HAP-1 (cell line): ENCODE results near the gene MAP2K1.
"Not testable (repeated sequence)": the region's sequence is repeated elsewhere in the genome, so short reads cannot be mapped to it uniquely, and the experiment has no call there.

Experiments
- DNase-seq, 2 experiments: peaks; one replicate each; pipeline ENCODE4 v3.0.0-alpha.2; 2016 to 2020; ENCODE audit warnings: low spot score in 2 of 2
- H3K27me3 ChIP-seq: fragments of 250-450 bp; sonication (Bioruptor Pico); 2 replicates; pipeline ENCODE4 v1.5.1; 2020; ENCODE audit warnings: low read depth, mild to moderate bottlenecking, moderate library complexity
- H3K36me3 ChIP-seq: fragments of 250-450 bp; sonication (Bioruptor Pico); replicated peaks from 2 replicates; pipeline ENCODE4 v1.5.1; 2020; ENCODE audit warnings: mild to moderate bottlenecking
- H3K4me1 ChIP-seq: fragments of 250-450 bp; sonication (Bioruptor Pico); 2 replicates; pipeline ENCODE4 v1.5.1; 2020; ENCODE audit warnings: mild to moderate bottlenecking
- H3K4me3 ChIP-seq: fragments of 250-450 bp; sonication (Bioruptor Pico); 2 replicates; pipeline ENCODE4 v1.5.1; 2020; ENCODE audit warnings: mild to moderate bottlenecking, moderate library complexity
- H3K9me3 ChIP-seq: fragments of 250-450 bp; sonication (Bioruptor Pico); 2 replicates; pipeline ENCODE4 v1.5.1; 2020; ENCODE audit warnings: mild to moderate bottlenecking, moderate library complexity
- in situ Hi-C: fragments of 300-500 bp; cut with MboI; formaldehyde crosslinking; loops from 3 replicates; pipeline ENCODE4 v1.14.3; 2020; ENCODE audit warnings: low sequenced_read_pairs, inconsistent platforms, mixed read lengths

Gene MAP2K1

DNA sequence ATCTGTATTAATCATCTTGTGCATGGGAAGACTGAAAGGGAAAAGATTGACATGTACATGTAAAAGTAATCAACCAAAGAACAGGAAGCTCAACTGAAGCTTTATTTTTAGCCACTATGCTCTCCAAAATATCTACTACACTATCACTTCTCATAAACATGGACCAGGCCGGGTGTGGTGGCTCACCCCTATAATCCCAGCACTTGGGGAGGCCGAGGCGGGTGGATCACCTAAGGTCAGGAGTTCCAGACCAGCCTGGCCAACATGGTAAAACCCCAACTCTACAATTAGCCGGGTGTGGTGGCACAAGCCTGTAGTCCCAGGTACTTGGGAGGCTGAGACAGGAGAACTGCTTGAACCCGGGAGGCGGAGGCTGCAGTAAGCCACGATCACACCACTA, 113.6 kb downstream of the MAP2K1 start:
- DNase-seq, result peak in 1 of 2 experiments; percentile 17
- peaks cover 16% of the 10 kb centered on the region for H3K4me1 ChIP-seq
- H3K27me3 ChIP-seq, H3K9me3 ChIP-seq, H3K4me3 ChIP-seq, in situ Hi-C loops: not testable (repeated sequence)
- peaks cover 81% of the 10 kb centered on the region for H3K36me3 ChIP-seq

DNA sequence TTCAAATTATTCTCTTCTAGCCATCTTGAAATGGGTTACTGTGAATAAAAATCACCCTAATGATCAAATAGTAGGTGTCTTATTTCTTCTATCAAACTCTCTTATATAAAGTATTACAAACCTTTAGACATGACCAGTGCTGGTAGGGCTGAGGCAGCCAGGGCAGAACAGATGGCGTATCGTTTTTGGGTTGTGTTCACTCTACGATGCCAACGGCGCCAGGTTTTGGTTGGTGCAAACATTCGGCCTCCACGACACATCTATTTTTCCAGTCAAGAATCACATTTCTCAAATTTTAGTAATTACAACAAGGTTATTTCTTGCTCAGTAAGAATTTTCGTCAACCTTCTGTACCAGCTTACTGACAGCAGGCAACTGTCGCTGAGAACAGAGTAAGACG, 115.8 kb downstream of the MAP2K1 start:
- no peak for DNase-seq
- H3K9me3 ChIP-seq, result no peaks in the 10 kb centered on the region
- H3K4me1 ChIP-seq, result peaks cover 14% of the 10 kb centered on the region
- H3K27me3 ChIP-seq, result no peaks in the 10 kb centered on the region
- H3K4me3 ChIP-seq, result peak overlapping the region; percentile 92
- in situ Hi-C loops, result no loop called here
- H3K36me3 ChIP-seq, result peaks cover 71% of the 10 kb centered on the region

GRCh38 chr15:66503041-66503648, 116.4 kb downstream of the MAP2K1 start:
- H3K9me3 ChIP-seq, H3K27me3 ChIP-seq, DNase-seq, in situ Hi-C loops: not testable (repeated sequence)
- H3K4me1 ChIP-seq, result peaks cover 14% of the 10 kb centered on the region
- peak overlapping the region; percentile 92 for H3K4me3 ChIP-seq
- peaks cover 64% of the 10 kb centered on the region for H3K36me3 ChIP-seq

GRCh38 chr15:66503780-66504562, 117.3 kb downstream of the MAP2K1 start:
- Histone ChIP-seq H3K36me3 (peaks cover 62% of the 10 kb centered on the region), H3K9me3 (no peaks in the 10 kb centered on the region), H3K4me1 (peaks cover 14% of the 10 kb centered on the region), H3K27me3 (no peaks in the 10 kb centered on the region), H3K4me3 (peak overlapping the region; percentile 92)
- no peak for DNase-seq
- in situ Hi-C loops, result no loop called here

GRCh38 chr15:66504563-66505429, 118.1 kb downstream of the MAP2K1 start, which contains the start of the genes RPL4 and ZWILCH:
Gene RPL4, minus strand, starts transcription at chr15:66504855. Its CDS starts 65 bp downstream, at chr15:66504790.
Gene ZWILCH, plus strand, starts transcription at chr15:66505326. Its CDS starts 13 bp downstream, at chr15:66505339.
- Histone ChIP-seq H3K4me3 (peak within 1 kb of the TSS; percentile 92), H3K27me3 (no peaks in the 10 kb centered on the region), H3K9me3 (no peaks in the 10 kb centered on the region), H3K4me1 (peaks cover 14% of the 10 kb centered on the region), H3K36me3 (peaks cover 59% of the 10 kb centered on the region)
- DNase-seq, result peak; percentile 87 to 95
- in situ Hi-C loops, result no loop called here

DNA sequence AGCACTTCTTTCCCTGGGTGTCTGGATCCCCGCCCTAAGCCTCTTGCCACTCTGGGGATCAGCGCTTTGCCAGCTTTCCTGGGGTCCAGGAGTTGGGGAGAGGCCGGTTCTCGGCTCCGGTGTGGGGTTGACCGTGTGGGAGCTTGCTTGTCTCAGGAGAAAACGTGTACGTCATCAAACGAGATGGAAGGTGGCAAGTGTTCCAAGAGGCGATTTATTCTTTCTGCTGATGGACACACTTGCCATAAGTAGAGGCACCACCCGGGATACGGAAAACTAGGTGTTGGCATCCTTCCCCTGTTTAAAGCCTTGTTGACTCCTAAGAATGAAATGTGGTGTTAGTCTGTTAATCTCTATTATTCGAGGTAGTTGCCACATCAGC, 118.7 kb downstream of the MAP2K1 start:
- peaks cover 54% of the 10 kb centered on the region for H3K36me3 ChIP-seq
- peaks cover 14% of the 10 kb centered on the region for H3K4me1 ChIP-seq
- in situ Hi-C loops, result no loop called here
- H3K9me3 ChIP-seq, result no peaks in the 10 kb centered on the region
- H3K27me3 ChIP-seq, result no peaks in the 10 kb centered on the region
- no peak for DNase-seq
- H3K4me3 ChIP-seq, result peak overlapping the region; percentile 92

GRCh38 chr15:66505818-66506217, 119.1 kb downstream of the MAP2K1 start:
- peaks cover 14% of the 10 kb centered on the region for H3K4me1 ChIP-seq
- no peaks in the 10 kb centered on the region for H3K9me3 ChIP-seq
- in situ Hi-C loops, result no loop called here
- no peak for DNase-seq
- no peaks in the 10 kb centered on the region for H3K27me3 ChIP-seq
- peaks cover 54% of the 10 kb centered on the region for H3K36me3 ChIP-seq
- H3K4me3 ChIP-seq, result peak overlapping the region; percentile 92

GRCh38 chr15:66508293-66508883, 121.7 kb downstream of the MAP2K1 start:
- Histone ChIP-seq H3K36me3 (peaks cover 40% of the 10 kb centered on the region), H3K27me3 (no peaks in the 10 kb centered on the region), H3K9me3 (no peaks in the 10 kb centered on the region), H3K4me1 (0 out of 2 replicates have a peak, but pooled peaks cover 2% of the 10 kb centered on the region), H3K4me3 (no peak overlapping the region)
- in situ Hi-C loops, result no loop called here
- DNase-seq, result no peak

DNA sequence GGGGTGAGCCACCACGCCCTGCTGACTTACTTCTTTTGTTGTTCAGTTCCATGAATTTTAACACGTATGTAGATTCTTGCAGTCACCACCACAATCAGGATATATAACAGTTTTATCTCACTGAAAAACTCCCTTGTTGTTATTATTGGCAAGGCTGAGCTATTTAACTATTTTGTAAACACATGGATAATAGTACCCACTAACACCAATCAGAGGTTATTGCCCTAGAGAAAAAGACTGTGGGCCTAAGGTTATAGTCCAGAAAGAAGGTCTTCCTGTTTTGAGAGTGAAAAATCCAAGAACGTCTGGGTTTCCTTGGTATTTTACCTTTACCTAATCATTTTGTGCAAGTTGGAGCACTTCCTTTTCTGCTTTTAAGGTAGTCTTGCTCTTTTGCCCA, 127.9 kb downstream of the MAP2K1 start:
- no peak for DNase-seq
- Histone ChIP-seq H3K9me3 (no peaks in the 10 kb centered on the region), H3K4me3 (no peak overlapping the region), H3K27me3 (no peaks in the 10 kb centered on the region), H3K36me3 (peaks cover 68% of the 10 kb centered on the region), H3K4me1 (no peaks in the 10 kb centered on the region)
- in situ Hi-C loops, result no loop called here

GRCh38 chr15:66515901-66516322, 129.2 kb downstream of the MAP2K1 start:
- peaks cover 75% of the 10 kb centered on the region for H3K36me3 ChIP-seq
- in situ Hi-C loops, result no loop called here

DNA sequence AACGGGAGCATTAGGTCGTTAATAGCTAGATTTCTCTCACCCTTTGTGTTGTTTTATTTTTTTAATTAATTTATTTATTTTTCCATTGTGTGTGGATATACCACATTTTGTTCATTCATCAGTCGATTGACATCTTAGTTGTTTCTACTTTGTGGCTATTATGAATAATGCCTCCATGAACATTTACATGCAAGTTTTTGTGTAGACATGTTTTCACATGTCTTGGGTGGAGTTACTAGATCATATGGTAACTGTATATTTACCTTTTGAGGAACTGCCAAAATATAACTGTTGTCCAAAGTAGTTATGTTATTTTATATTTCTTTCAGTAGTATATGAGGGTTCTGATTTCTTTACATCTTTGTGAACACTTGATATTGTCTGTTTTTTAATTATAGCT, 137.2 kb downstream of the MAP2K1 start:
- no peak for DNase-seq
- H3K27me3 ChIP-seq, result no peaks in the 10 kb centered on the region
- no peaks in the 10 kb centered on the region for H3K4me1 ChIP-seq
- peaks cover 80% of the 10 kb centered on the region for H3K36me3 ChIP-seq
- H3K4me3 ChIP-seq, result no peak overlapping the region
- no peaks in the 10 kb centered on the region for H3K9me3 ChIP-seq
- in situ Hi-C loops, result no loop called here

More at GRCh38 chr15:66515901-66516322, 129.2 kb downstream of the MAP2K1 start:
- Histone ChIP-seq H3K4me3 (no peak overlapping the region), H3K9me3 (no peaks in the 10 kb centered on the region), H3K4me1 (no peaks in the 10 kb centered on the region), H3K27me3 (no peaks in the 10 kb centered on the region)
- DNase-seq, result no peak

DNA sequence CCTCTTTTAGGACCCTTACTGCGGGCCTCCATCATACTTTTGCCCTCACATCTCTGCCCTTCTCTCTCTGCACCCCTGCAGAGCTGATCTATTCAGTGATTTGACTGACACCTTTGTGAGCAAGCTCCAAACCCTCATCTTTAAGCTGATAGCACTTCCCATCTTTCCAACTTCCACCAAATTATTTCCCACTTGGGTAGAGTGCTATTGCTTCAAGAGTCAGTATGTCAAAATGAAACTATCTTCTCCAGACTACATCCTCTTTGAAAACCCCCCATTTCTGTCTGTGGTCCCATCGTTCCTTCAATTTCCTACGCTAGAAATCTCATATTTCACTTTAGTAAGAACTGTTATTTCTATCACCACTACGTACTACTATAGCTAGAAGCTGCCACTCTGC, 138.1 kb downstream of the MAP2K1 start:
- H3K27me3 ChIP-seq, result no peaks in the 10 kb centered on the region
- no peak overlapping the region for H3K4me3 ChIP-seq
- H3K36me3 ChIP-seq, result peaks cover 78% of the 10 kb centered on the region
- DNase-seq, result no peak
- in situ Hi-C loops, result no loop called here
- H3K9me3 ChIP-seq, result no peaks in the 10 kb centered on the region
- H3K4me1 ChIP-seq, result no peaks in the 10 kb centered on the region

GRCh38 chr15:66535056-66535455, 148.3 kb downstream of the MAP2K1 start:
- Histone ChIP-seq H3K4me1 (no peaks in the 10 kb centered on the region), H3K27me3 (no peaks in the 10 kb centered on the region), H3K9me3 (no peaks in the 10 kb centered on the region), H3K4me3 (no peak overlapping the region), H3K36me3 (peaks cover 56% of the 10 kb centered on the region)
- no peak for DNase-seq
- in situ Hi-C loops, result no loop called here
